B cell (primary cell): ENCODE measurements around the gene MYG1. TPM values are rescaled to one million over a fixed set of nuclear protein-coding genes. Genes with fewer than 3 reads are reported as not detected.

Experiments used
- ATAC-seq: fragments of 200-7000 bp; cut with Tn5 transposase; one replicate; pipeline ENCODE4 v1.10.0; 2021; ENCODE audit warnings: low read depth, mild to moderate bottlenecking, moderate number of reproducible peaks, moderate library complexity
- CTCF ChIA-PET: fragments of 350-600 bp; sonication (Branson Sonifier 250); formaldehyde crosslinking; loops from one replicate; lab custom pipeline; 2021; ENCODE audit warnings: antibody characterized with exemption, inconsistent platforms; lab: Charles Lee
- POLR2A ChIA-PET: fragments of 350-600 bp; sonication (Branson Sonifier 250); formaldehyde crosslinking; loops from one replicate; lab custom pipeline; 2021; ENCODE audit warnings: antibody characterized with exemption; lab: Charles Lee
- DNase-seq: peaks from one replicate; pipeline ENCODE4 v3.0.0; 2013
- H2AFZ ChIP-seq: 2 replicates; pipeline ENCODE4 v1.6.1; 2012; ENCODE audit warnings: mild to moderate bottlenecking, low read depth, low read length; ENCODE audit not compliant: insufficient read depth, poor library complexity, severe bottlenecking
- H3K27ac ChIP-seq, 2 donors: 1 replicate in 1 of 2; 2 replicates in 1 of 2; pipeline ENCODE4 v1.5.1; 2012 to 2013; ENCODE audit warnings: low read length in 2 of 2, mild to moderate bottlenecking in 2 of 2, moderate library complexity in 1 of 2
- H3K27me3 ChIP-seq, 4 experiments: fragments of 200-600 bp in 1 of 4; sonication (generic) in 1 of 4; replicated peaks in 1 of 4; 1 replicate in 2 of 4; 2 replicates in 2 of 4; pipeline versions ENCODE4 v1.6.1 to v1.7.0; 2013 to 2016; ENCODE audit warnings: low read length in 3 of 4, mild to moderate bottlenecking in 2 of 4, mixed read lengths in 1 of 4, moderate library complexity in 1 of 4; ENCODE audit not compliant: insufficient read depth in 4 of 4, control insufficient read depth in 3 of 4; ENCODE audit errors: control extremely low read depth in 1 of 4
- H3K36me3 ChIP-seq, 2 experiments: replicated peaks in 1 of 2; 1 replicate in 1 of 2; 2 replicates in 1 of 2; pipeline versions ENCODE4 v1.6.1 to v1.7.1; 2013; ENCODE audit warnings: low read length in 1 of 2; ENCODE audit not compliant: insufficient read depth in 2 of 2, control insufficient read depth in 1 of 2; ENCODE audit errors: control extremely low read depth in 1 of 2, extremely low read depth in 1 of 2
- H3K4me1 ChIP-seq, 2 donors: fragments of 200-600 bp in 1 of 2; sonication (generic) in 1 of 2; 1 replicate in 1 of 2; 2 replicates in 1 of 2; pipeline versions ENCODE4 v1.5.1 to v1.6.1; 2013 to 2017; ENCODE audit warnings: low read length in 2 of 2; ENCODE audit not compliant: control insufficient read depth in 2 of 2, insufficient read depth in 2 of 2
- H3K4me2 ChIP-seq: replicated peaks from 2 replicates; pipeline ENCODE3; 2012; ENCODE audit warnings: mild to moderate bottlenecking, low read depth, low read length; ENCODE audit not compliant: poor library complexity, severe bottlenecking
- H3K4me3 ChIP-seq, 5 experiments: fragments of 200-600 bp in 1 of 5; sonication (generic) in 1 of 5; 1 replicate in 3 of 5; 2 replicates in 2 of 5; pipeline versions ENCODE4 v1.5.1 to v1.7.0; 2011 to 2016; ENCODE audit warnings: low read length in 4 of 5, mild to moderate bottlenecking in 4 of 5, low read depth in 2 of 5, control low read depth in 1 of 5, moderate library complexity in 1 of 5; ENCODE audit not compliant: insufficient read depth in 1 of 5; ENCODE audit errors: control extremely low read depth in 1 of 5, extremely low read depth in 1 of 5
- H3K79me2 ChIP-seq: fragments of 200-600 bp; sonication (generic); one replicate; pipeline ENCODE4 v1.6.0; 2016; ENCODE audit warnings: low read length; ENCODE audit not compliant: control insufficient read depth, insufficient read depth
- H3K9ac ChIP-seq: fragments of 200-600 bp; sonication (generic); 2 replicates; pipeline ENCODE4 v1.6.1; 2017; ENCODE audit warnings: mild to moderate bottlenecking, low read length, moderate library complexity
- H3K9me3 ChIP-seq, 3 donors: one replicate each; pipeline versions ENCODE4 v1.6.1 to v1.7.1; 2013; ENCODE audit warnings: low read length in 2 of 3; ENCODE audit not compliant: control insufficient read depth in 2 of 3, insufficient read depth in 1 of 3; ENCODE audit errors: control extremely low read depth in 1 of 3
- H4K20me1 ChIP-seq: 2 replicates; pipeline ENCODE4 v1.6.0; 2012; ENCODE audit warnings: mild to moderate bottlenecking, low read length; ENCODE audit not compliant: insufficient read depth, control insufficient read depth, poor library complexity, severe bottlenecking
- H3K27ac Mint-ChIP-seq: one replicate; pipeline ENCODE4 v1.8.0; 2021; ENCODE audit warnings: mixed read lengths
- H3K27me3 Mint-ChIP-seq: one replicate; pipeline ENCODE4 v1.8.0; 2021; ENCODE audit warnings: mixed read lengths
- H3K4me1 Mint-ChIP-seq: one replicate; pipeline ENCODE4 v1.8.0; 2021; ENCODE audit warnings: mixed read lengths
- H3K4me3 Mint-ChIP-seq: one replicate; pipeline ENCODE4 v1.8.0; 2021; ENCODE audit warnings: mixed read lengths
- H3K9me3 Mint-ChIP-seq: one replicate; pipeline ENCODE4 v1.8.0; 2022; ENCODE audit warnings: mixed read lengths; ENCODE audit not compliant: insufficient read depth
- EZH2 ChIP-seq: IDR thresholded peaks from 2 replicates; pipeline ENCODE4 v1.6.1; 2012; ENCODE audit warnings: borderline replicate concordance, low read depth, mild to moderate bottlenecking, moderate library complexity, low read length; ENCODE audit not compliant: insufficient read depth, poor library complexity, severe bottlenecking
- WGBS: methylation state at CpG from one replicate; pipeline ENCODE4 v1.1.5; 2013; ENCODE audit warnings: missing lambda C conversion rate; ENCODE audit not compliant: insufficient coverage; 5-methylcytosine and 5-hydroxymethylcytosine counted together
- intact Hi-C: fragments of 100-400 bp; cut with micrococcal nuclease; formaldehyde crosslinking; loops from one replicate; pipeline ENCODE4 v1.10.0; 2022
- polyA plus RNA-seq: library from polyadenylated mRNA; depleted of rRNA; stranded (reverse); fragments of >200 nt; gene quantifications from 2 replicates; pipeline ENCODE4 v1.2.3, GENCODE V29; 2012
- total RNA-seq, 2 donors: library from RNA; stranded (reverse); fragments of 120-200 nt in 1 of 2; gene quantifications; 1 replicate in 1 of 2; 2 replicates in 1 of 2; pipeline versions ENCODE4 v1.2.3 to v1.2.4, GENCODE V29; 2013 to 2022
- TF ChIP-seq, protein P1 (sequence below): fragments of 200-600 bp; IDR thresholded peaks from one replicate; pipeline ENCODE4 v1.8.0; 2022; ENCODE audit warnings: antibody characterized with exemption, mild to moderate bottlenecking

The MYG1 gene
- total and polyA plus RNA-seq, 2 donors (not counting 1 experiment from before 2014, with no cell fraction given), result 46.4 to 48.4 TPM

- H2AFZ ChIP-seq, result peak within 1 kb of the TSS; percentile 91
- Mint-ChIP-seq H3K27me3 (no peaks in the 10 kb centered on the region), H3K4me1 (peaks cover 21% of the 10 kb centered on the region), H3K4me3 (peak within 1 kb of the TSS; percentile 97), H3K27ac (peak within 1 kb of the TSS; percentile 87), H3K9me3 (no peaks in the 10 kb centered on the region)
- under 1% methylated on average over 54 of the region's 58 CpGs for WGBS
- ChIA-PET POLR2A (interaction anchor here (0.6 to 3.6 kb wide), 13 partner anchors 10 to 129 kb away, joined by 3 to 29 read pairs (median 5); partner anchors contain the start of genes CSAD, MYG1, PFDN5 and ZNF740), CTCF (interaction anchor here (0.7 to 14.1 kb wide), 26 partner anchors 10 to 188 kb away, joined by 3 to 272 read pairs (median 7); partner anchors contain the start of genes AAAS, CSAD, ITGB7 and MYG1)
- intact Hi-C loops, result loop anchor here (1.0 kb wide), 7 partner anchors 12 to 88 kb away; partner anchors contain the start of genes AAAS, CSAD, PFDN5 and ZNF740
- peaks cover 34% of the 10 kb centered on the region for H3K79me2 ChIP-seq
- peak; percentile 93 for ATAC-seq
- no peaks in the 10 kb centered on the region for H4K20me1 ChIP-seq
- no peaks in the 10 kb centered on the region for H3K36me3 ChIP-seq
- DNase-seq, result peak; percentile 92
- peak within 1 kb of the TSS; percentile 99 for H3K4me2 ChIP-seq
- no peaks in the 10 kb centered on the region for H3K9me3 ChIP-seq
- peak within 1 kb of the TSS; percentile 63 to 90 (median 70) for H3K4me3 ChIP-seq
- H3K9ac ChIP-seq, result peak within 1 kb of the TSS; percentile 95
- no peaks in the 10 kb centered on the region for H3K27me3 ChIP-seq
- H3K27ac ChIP-seq, result peak within 1 kb of the TSS; percentile 68 to 92
- TF ChIP-seq, protein P1, sequence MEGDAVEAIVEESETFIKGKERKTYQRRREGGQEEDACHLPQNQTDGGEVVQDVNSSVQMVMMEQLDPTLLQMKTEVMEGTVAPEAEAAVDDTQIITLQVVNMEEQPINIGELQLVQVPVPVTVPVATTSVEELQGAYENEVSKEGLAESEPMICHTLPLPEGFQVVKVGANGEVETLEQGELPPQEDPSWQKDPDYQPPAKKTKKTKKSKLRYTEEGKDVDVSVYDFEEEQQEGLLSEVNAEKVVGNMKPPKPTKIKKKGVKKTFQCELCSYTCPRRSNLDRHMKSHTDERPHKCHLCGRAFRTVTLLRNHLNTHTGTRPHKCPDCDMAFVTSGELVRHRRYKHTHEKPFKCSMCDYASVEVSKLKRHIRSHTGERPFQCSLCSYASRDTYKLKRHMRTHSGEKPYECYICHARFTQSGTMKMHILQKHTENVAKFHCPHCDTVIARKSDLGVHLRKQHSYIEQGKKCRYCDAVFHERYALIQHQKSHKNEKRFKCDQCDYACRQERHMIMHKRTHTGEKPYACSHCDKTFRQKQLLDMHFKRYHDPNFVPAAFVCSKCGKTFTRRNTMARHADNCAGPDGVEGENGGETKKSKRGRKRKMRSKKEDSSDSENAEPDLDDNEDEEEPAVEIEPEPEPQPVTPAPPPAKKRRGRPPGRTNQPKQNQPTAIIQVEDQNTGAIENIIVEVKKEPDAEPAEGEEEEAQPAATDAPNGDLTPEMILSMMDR, result peak; percentile 49
- no peak for TF ChIP-seq EZH2
- H3K4me1 ChIP-seq, result peaks cover 13 to 20% of the 10 kb centered on the region in 2 donors
These were observed 31.4 kb upstream of the MYG1 start, which contains the start of gene ESPL1 for GRCh38 chr12:53267999-53268629. Gene ESPL1 (plus strand): TSS chr12:53268299. CDS start chr12:53268767, 468 bp downstream.
